Activated CD8-positive, alpha-beta T cell treated with anti-CD3 and anti-CD28 coated beads, Interleukin-2, amount 10 ng/mL, durations not matched to agents 7 days and 5 days (primary cell): Measurements from ENCODE around the gene SPG21. TPM values are rescaled to one million over a fixed set of nuclear protein-coding genes. Genes with fewer than 3 reads are reported as not detected.
A peak's percentile ranks its signal among the peaks of the same experiment; 100 is the strongest.

ENCODE experiments used
- ATAC-seq: fragments of 150-1000 bp; cut with Tn5 transposase; one replicate; pipeline ENCODE4 v1.10.0; 2021; ENCODE audit warnings: moderate library complexity
- CTCF ChIA-PET: fragments of 350-600 bp; sonication (Branson Sonifier 250); formaldehyde crosslinking; loops from one replicate; lab custom pipeline; 2021; ENCODE audit warnings: antibody characterized with exemption; lab: Charles Lee
- POLR2A ChIA-PET: fragments of 350-600 bp; sonication (Branson Sonifier 250); formaldehyde crosslinking; loops from one replicate; lab custom pipeline; 2021; ENCODE audit warnings: antibody characterized with exemption; lab: Charles Lee
- DNase-seq: peaks from one replicate; pipeline ENCODE4 v3.0.0-alpha.2; 2020
- H3K27ac Mint-ChIP-seq: one replicate; pipeline ENCODE4 v1.8.0; 2021; ENCODE audit warnings: mild to moderate bottlenecking, mixed read lengths
- H3K27me3 Mint-ChIP-seq: one replicate; pipeline ENCODE4 v1.8.0; 2021; ENCODE audit warnings: low read depth, mixed read lengths
- H3K36me3 Mint-ChIP-seq: one replicate; pipeline ENCODE4 v1.8.0; 2021; ENCODE audit warnings: low read depth, mixed read lengths
- H3K4me1 Mint-ChIP-seq: one replicate; pipeline ENCODE4 v1.8.0; 2021; ENCODE audit warnings: low read depth, mixed read lengths
- H3K4me3 Mint-ChIP-seq: one replicate; pipeline ENCODE4 v1.8.0; 2021; ENCODE audit warnings: mild to moderate bottlenecking, mixed read lengths
- H3K9me3 Mint-ChIP-seq: one replicate; pipeline ENCODE4 v1.8.0; 2022; ENCODE audit warnings: mixed read lengths; ENCODE audit not compliant: insufficient read depth
- total RNA-seq, 2 experiments: library from RNA; stranded (reverse); gene quantifications; one replicate each; pipeline ENCODE4 v1.2.3, GENCODE V29; 2021

SPG21 gene
- total RNA-seq, 2 experiments from 2014 or later = 53.8 to 55.1 TPM

- DNase-seq (no peak), ATAC-seq (no peak)
- peaks cover 48% of the 10 kb centered on the region for H3K4me1 Mint-ChIP-seq
- peaks cover 13% of the 10 kb centered on the region for H3K36me3 Mint-ChIP-seq
- H3K9me3 Mint-ChIP-seq = no peaks in the 10 kb centered on the region
- peak overlapping the region; percentile 88 for H3K27ac Mint-ChIP-seq
- H3K4me3 Mint-ChIP-seq = peak overlapping the region; percentile 98
- POLR2A ChIA-PET = interaction anchor here (0.6 to 1.3 kb wide), 5 partner anchors 10 to 195 kb away, joined by 3 to 4 read pairs (median 3); partner anchors contain the start of gene CLPX
- CTCF ChIA-PET = interaction anchor here (0.6 to 1.4 kb wide), 2 partner anchors 13 to 259 kb away, joined by 3 read pairs; no protein-coding TSS in a partner anchor
- no peaks in the 10 kb centered on the region for H3K27me3 Mint-ChIP-seq
Measured at GRCh38 chr15:64990168-64990470, 405 bp upstream of the SPG21 start.

- Mint-ChIP-seq H3K4me1 (peaks cover 54% of the 10 kb centered on the region), H3K27ac (no peak overlapping the region), H3K27me3 (no peaks in the 10 kb centered on the region), H3K36me3 (peaks cover 19% of the 10 kb centered on the region), H3K4me3 (no peak overlapping the region), H3K9me3 (no peaks in the 10 kb centered on the region)
- CTCF ChIA-PET = interaction anchor here (2.0 kb wide), 1 partner anchor 47 kb away, joined by 11 read pairs; no protein-coding TSS in a partner anchor
- DNase-seq = no peak
- ATAC-seq = no peak
- POLR2A ChIA-PET = interaction anchor here (0.7 kb wide), 1 partner anchor 318 kb away, joined by 3 read pairs; the partner anchor contains the start of gene RNU5B-1
Measured at GRCh38 chr15:64987136-64987535, 2.6 kb downstream of the SPG21 start.

GRCh38 chr15:64985366-64986033, 4.2 kb downstream of the SPG21 start:
- Mint-ChIP-seq H3K4me3 (no peak overlapping the region), H3K27me3 (no peaks in the 10 kb centered on the region), H3K4me1 (peaks cover 49% of the 10 kb centered on the region), H3K36me3 (peaks cover 21% of the 10 kb centered on the region), H3K27ac (peak overlapping the region; percentile 39), H3K9me3 (no peaks in the 10 kb centered on the region)
- CTCF ChIA-PET = interaction anchor here (1.0 kb wide), 1 partner anchor 23 kb away, joined by 5 read pairs; no protein-coding TSS in a partner anchor
- POLR2A ChIA-PET = no interaction called here
- ATAC-seq = no peak
- DNase-seq = no peak

- H3K27me3 Mint-ChIP-seq = no peaks in the 10 kb centered on the region
- peaks cover 30% of the 10 kb centered on the region for H3K36me3 Mint-ChIP-seq
- no peak overlapping the region for H3K27ac Mint-ChIP-seq
- no peak for DNase-seq
- H3K9me3 Mint-ChIP-seq = no peaks in the 10 kb centered on the region
- ChIA-PET CTCF (no interaction called here), POLR2A (no interaction called here)
- H3K4me3 Mint-ChIP-seq = no peak overlapping the region
- peaks cover 27% of the 10 kb centered on the region for H3K4me1 Mint-ChIP-seq
- no peak for ATAC-seq
Measured at GRCh38 chr15:64982472-64982871, 7.2 kb downstream of the SPG21 start.

GRCh38 chr15:64981812-64982431, 7.8 kb downstream of the SPG21 start:
- Mint-ChIP-seq H3K27ac (no peak overlapping the region), H3K4me1 (peaks cover 21% of the 10 kb centered on the region), H3K9me3 (no peaks in the 10 kb centered on the region), H3K4me3 (no peak overlapping the region), H3K27me3 (no peaks in the 10 kb centered on the region), H3K36me3 (peaks cover 30% of the 10 kb centered on the region)
- CTCF ChIA-PET = interaction anchor here (1.1 kb wide), 1 partner anchor 12 kb away, joined by 3 read pairs; no protein-coding TSS in a partner anchor
- DNase-seq (no peak), ATAC-seq (no peak)
- POLR2A ChIA-PET = no interaction called here

GRCh38 chr15:64979252-64979710, 10.4 kb downstream of the SPG21 start:
- ChIA-PET CTCF (no interaction called here), POLR2A (interaction anchor here (1.2 kb wide), 1 partner anchor 14 kb away, joined by 3 read pairs; no protein-coding TSS in a partner anchor)
- Mint-ChIP-seq H3K9me3 (no peaks in the 10 kb centered on the region), H3K4me1 (peaks cover 10% of the 10 kb centered on the region), H3K36me3 (peaks cover 31% of the 10 kb centered on the region), H3K27me3 (no peaks in the 10 kb centered on the region), H3K27ac (no peak overlapping the region), H3K4me3 (no peak overlapping the region)
- DNase-seq (no peak), ATAC-seq (no peak)

GRCh38 chr15:64975390-64975789, 14.3 kb downstream of the SPG21 start:
- ATAC-seq = no peak
- H3K4me3 Mint-ChIP-seq = no peak overlapping the region
- POLR2A ChIA-PET = no interaction called here
- CTCF ChIA-PET = no interaction called here
- H3K27ac Mint-ChIP-seq = no peak overlapping the region
- no peaks in the 10 kb centered on the region for H3K9me3 Mint-ChIP-seq
- H3K4me1 Mint-ChIP-seq = peaks cover 5% of the 10 kb centered on the region
- DNase-seq = no peak
- peaks cover 35% of the 10 kb centered on the region for H3K36me3 Mint-ChIP-seq
- no peaks in the 10 kb centered on the region for H3K27me3 Mint-ChIP-seq

- peaks cover 28% of the 10 kb centered on the region for H3K36me3 Mint-ChIP-seq
- H3K4me1 Mint-ChIP-seq = peaks cover 5% of the 10 kb centered on the region
Measured at GRCh38 chr15:64970698-64971097, 19.0 kb downstream of the SPG21 start.

GRCh38 chr15:64969401-64969800, 20.3 kb downstream of the SPG21 start:
- H3K27me3 Mint-ChIP-seq = no peaks in the 10 kb centered on the region
- H3K4me1 Mint-ChIP-seq = no peaks in the 10 kb centered on the region
- DNase-seq (peak; percentile 6), ATAC-seq (no peak)
- H3K9me3 Mint-ChIP-seq = no peaks in the 10 kb centered on the region
- CTCF ChIA-PET = no interaction called here
- peaks cover 27% of the 10 kb centered on the region for H3K36me3 Mint-ChIP-seq
- no peak overlapping the region for H3K4me3 Mint-ChIP-seq
- no peak overlapping the region for H3K27ac Mint-ChIP-seq
- POLR2A ChIA-PET = no interaction called here

More at GRCh38 chr15:64970698-64971097, 19.0 kb downstream of the SPG21 start:
- POLR2A ChIA-PET = no interaction called here
- CTCF ChIA-PET = interaction anchor here (1.6 kb wide), 1 partner anchor 11 kb away, joined by 3 read pairs; no protein-coding TSS in a partner anchor
- ATAC-seq (no peak), DNase-seq (no peak)
- Mint-ChIP-seq H3K9me3 (no peaks in the 10 kb centered on the region), H3K27me3 (no peaks in the 10 kb centered on the region), H3K27ac (no peak overlapping the region), H3K4me3 (no peak overlapping the region)

GRCh38 chr15:64961013-64961412, 28.7 kb downstream of the SPG21 start:
- ChIA-PET CTCF (no interaction called here), POLR2A (no interaction called here)
- DNase-seq = no peak
- Mint-ChIP-seq H3K36me3 (peaks cover 48% of the 10 kb centered on the region), H3K9me3 (no peaks in the 10 kb centered on the region), H3K27me3 (no peaks in the 10 kb centered on the region), H3K4me3 (no peak overlapping the region), H3K27ac (peak overlapping the region; percentile 6), H3K4me1 (peaks cover 4% of the 10 kb centered on the region)
- ATAC-seq = no peak

- ATAC-seq (no peak), DNase-seq (no peak)
- peaks cover 51% of the 10 kb centered on the region for H3K36me3 Mint-ChIP-seq
- no peaks in the 10 kb centered on the region for H3K9me3 Mint-ChIP-seq
- ChIA-PET CTCF (no interaction called here), POLR2A (no interaction called here)
- no peak overlapping the region for H3K27ac Mint-ChIP-seq
- H3K27me3 Mint-ChIP-seq = no peaks in the 10 kb centered on the region
- peaks cover 4% of the 10 kb centered on the region for H3K4me1 Mint-ChIP-seq
- H3K4me3 Mint-ChIP-seq = no peak overlapping the region
Measured at GRCh38 chr15:64960153-64960552, 29.6 kb downstream of the SPG21 start.

GRCh38 chr15:64959128-64959527, 30.6 kb downstream of the SPG21 start:
- Mint-ChIP-seq H3K27me3 (no peaks in the 10 kb centered on the region), H3K27ac (no peak overlapping the region), H3K4me1 (peaks cover 4% of the 10 kb centered on the region), H3K9me3 (no peaks in the 10 kb centered on the region), H3K36me3 (peaks cover 47% of the 10 kb centered on the region), H3K4me3 (no peak overlapping the region)
- CTCF ChIA-PET = interaction anchor here (1.6 kb wide), 1 partner anchor 228 kb away, joined by 3 read pairs; no protein-coding TSS in a partner anchor
- POLR2A ChIA-PET = no interaction called here
- DNase-seq (no peak), ATAC-seq (no peak)
